ENCODE results near the gene IPO11. TPM values are rescaled to one million over a fixed set of nuclear protein-coding genes. Genes with fewer than 3 reads are reported as not detected.

Gene IPO11
- total and polyA plus RNA-seq, 2 of the 13 experiments (the other 11 are each of a cell fraction or from before 2014, with no cell fraction given): 13.9 to 24.4 TPM

DNA sequence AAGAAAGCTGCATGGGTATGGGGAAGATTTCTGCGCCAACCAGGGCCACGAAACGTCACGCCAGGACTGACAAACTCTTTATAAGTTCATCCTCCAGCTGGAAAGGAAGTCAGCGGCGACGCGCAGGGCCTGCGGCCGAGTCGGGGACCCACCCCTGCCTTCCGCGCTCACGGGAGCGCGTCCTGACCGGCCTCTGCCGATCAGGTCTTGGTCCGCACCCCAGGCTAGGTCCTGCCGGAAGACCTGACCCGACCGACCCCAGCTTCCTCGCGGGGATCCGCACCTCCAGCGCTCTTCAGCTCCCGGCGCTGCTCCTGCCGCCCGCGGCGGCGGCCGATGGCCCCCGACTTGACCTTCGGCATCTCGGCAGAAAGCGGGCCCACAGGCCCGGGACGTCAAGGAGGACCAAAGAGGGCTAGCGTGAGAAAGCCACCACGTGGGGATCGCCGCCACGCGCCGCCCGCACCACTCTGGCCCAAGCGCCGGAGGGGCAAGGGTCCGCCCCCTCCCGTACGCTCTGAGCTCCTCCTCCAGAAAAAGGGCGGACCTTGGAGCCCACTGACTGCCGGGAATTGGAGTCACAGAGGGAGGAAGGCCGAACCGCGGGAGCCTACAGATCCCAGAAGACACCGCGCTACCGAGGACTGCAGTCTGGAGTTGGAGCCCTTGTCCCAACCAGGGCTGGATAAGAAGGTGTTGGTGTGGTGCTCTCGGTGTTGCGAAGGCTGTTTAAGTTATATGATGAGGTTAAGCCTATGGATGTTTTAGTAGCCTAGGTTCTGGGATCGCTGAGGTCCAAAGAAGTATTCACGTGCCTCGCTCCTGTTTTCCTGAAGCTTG lies 8.9 kb upstream of the IPO11 start, which contains the start of gene DIMT1 (continued):
- TF ChIP-seq, protein P1, sequence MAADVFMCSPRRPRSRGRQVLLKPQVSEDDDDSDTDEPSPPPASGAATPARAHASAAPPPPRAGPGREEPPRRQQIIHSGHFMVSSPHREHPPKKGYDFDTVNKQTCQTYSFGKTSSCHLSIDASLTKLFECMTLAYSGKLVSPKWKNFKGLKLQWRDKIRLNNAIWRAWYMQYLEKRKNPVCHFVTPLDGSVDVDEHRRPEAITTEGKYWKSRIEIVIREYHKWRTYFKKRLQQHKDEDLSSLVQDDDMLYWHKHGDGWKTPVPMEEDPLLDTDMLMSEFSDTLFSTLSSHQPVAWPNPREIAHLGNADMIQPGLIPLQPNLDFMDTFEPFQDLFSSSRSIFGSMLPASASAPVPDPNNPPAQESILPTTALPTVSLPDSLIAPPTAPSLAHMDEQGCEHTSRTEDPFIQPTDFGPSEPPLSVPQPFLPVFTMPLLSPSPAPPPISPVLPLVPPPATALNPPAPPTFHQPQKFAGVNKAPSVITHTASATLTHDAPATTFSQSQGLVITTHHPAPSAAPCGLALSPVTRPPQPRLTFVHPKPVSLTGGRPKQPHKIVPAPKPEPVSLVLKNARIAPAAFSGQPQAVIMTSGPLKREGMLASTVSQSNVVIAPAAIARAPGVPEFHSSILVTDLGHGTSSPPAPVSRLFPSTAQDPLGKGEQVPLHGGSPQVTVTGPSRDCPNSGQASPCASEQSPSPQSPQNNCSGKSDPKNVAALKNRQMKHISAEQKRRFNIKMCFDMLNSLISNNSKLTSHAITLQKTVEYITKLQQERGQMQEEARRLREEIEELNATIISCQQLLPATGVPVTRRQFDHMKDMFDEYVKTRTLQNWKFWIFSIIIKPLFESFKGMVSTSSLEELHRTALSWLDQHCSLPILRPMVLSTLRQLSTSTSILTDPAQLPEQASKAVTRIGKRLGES (CRISPR knock-in tag; IDR thresholded peaks at IDR 0.05; ENCODE audit: borderline replicate concordance): no peak
- TF ChIP-seq ISL2 (CRISPR knock-in tag; IDR thresholded peaks at IDR 0.05) (peak; percentile 79), ARHGAP35 (CRISPR knock-in tag; IDR thresholded peaks at IDR 0.05; ENCODE audit: borderline replicate concordance) (peak; percentile 81; the same call in 1 of the 2 replicates), KAT8 (CRISPR knock-in tag; IDR thresholded peaks at IDR 0.05) (peak; percentile 93), STAT5B (CRISPR knock-in tag; IDR thresholded peaks at IDR 0.05) (no peak), PRMT3 (CRISPR knock-in tag; IDR thresholded peaks at IDR 0.05; ENCODE audit: borderline replicate concordance, low read depth) (no peak), KMT2B (CRISPR knock-in tag; IDR thresholded peaks at IDR 0.05) (peak; percentile 89; the same call in 1 of the 2 replicates), ZNF230 (CRISPR knock-in tag; IDR thresholded peaks at IDR 0.05) (peak; percentile 97), MTA3 (CRISPR knock-in tag; IDR thresholded peaks at IDR 0.05) (no peak), ZNF562 (CRISPR knock-in tag; IDR thresholded peaks at IDR 0.05; ENCODE audit: borderline replicate concordance) (no peak)
- TF ChIP-seq, protein P2, sequence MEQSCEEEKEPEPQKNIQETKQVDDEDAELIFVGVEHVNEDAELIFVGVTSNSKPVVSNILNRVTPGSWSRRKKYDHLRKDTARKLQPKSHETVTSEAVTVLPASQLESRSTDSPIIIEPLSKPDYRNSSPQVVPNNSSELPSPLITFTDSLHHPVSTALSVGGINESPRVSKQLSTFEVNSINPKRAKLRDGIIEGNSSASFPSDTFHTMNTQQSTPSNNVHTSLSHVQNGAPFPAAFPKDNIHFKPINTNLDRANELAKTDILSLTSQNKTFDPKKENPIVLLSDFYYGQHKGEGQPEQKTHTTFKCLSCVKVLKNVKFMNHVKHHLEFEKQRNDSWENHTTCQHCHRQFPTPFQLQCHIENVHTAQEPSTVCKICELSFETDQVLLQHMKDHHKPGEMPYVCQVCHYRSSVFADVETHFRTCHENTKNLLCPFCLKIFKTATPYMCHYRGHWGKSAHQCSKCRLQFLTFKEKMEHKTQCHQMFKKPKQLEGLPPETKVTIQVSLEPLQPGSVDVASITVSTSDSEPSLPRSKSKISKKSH (CRISPR knock-in tag; IDR thresholded peaks at IDR 0.05; ENCODE audit: borderline replicate concordance): peak; percentile 87
- TF ChIP-seq, protein P3, sequence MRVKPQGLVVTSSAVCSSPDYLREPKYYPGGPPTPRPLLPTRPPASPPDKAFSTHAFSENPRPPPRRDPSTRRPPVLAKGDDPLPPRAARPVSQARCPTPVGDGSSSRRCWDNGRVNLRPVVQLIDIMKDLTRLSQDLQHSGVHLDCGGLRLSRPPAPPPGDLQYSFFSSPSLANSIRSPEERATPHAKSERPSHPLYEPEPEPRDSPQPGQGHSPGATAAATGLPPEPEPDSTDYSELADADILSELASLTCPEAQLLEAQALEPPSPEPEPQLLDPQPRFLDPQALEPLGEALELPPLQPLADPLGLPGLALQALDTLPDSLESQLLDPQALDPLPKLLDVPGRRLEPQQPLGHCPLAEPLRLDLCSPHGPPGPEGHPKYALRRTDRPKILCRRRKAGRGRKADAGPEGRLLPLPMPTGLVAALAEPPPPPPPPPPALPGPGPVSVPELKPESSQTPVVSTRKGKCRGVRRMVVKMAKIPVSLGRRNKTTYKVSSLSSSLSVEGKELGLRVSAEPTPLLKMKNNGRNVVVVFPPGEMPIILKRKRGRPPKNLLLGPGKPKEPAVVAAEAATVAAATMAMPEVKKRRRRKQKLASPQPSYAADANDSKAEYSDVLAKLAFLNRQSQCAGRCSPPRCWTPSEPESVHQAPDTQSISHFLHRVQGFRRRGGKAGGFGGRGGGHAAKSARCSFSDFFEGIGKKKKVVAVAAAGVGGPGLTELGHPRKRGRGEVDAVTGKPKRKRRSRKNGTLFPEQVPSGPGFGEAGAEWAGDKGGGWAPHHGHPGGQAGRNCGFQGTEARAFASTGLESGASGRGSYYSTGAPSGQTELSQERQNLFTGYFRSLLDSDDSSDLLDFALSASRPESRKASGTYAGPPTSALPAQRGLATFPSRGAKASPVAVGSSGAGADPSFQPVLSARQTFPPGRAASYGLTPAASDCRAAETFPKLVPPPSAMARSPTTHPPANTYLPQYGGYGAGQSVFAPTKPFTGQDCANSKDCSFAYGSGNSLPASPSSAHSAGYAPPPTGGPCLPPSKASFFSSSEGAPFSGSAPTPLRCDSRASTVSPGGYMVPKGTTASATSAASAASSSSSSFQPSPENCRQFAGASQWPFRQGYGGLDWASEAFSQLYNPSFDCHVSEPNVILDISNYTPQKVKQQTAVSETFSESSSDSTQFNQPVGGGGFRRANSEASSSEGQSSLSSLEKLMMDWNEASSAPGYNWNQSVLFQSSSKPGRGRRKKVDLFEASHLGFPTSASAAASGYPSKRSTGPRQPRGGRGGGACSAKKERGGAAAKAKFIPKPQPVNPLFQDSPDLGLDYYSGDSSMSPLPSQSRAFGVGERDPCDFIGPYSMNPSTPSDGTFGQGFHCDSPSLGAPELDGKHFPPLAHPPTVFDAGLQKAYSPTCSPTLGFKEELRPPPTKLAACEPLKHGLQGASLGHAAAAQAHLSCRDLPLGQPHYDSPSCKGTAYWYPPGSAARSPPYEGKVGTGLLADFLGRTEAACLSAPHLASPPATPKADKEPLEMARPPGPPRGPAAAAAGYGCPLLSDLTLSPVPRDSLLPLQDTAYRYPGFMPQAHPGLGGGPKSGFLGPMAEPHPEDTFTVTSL (CRISPR knock-in tag; IDR thresholded peaks at IDR 0.05; ENCODE audit: borderline replicate concordance): peak; percentile 79
- TF ChIP-seq, protein P4, sequence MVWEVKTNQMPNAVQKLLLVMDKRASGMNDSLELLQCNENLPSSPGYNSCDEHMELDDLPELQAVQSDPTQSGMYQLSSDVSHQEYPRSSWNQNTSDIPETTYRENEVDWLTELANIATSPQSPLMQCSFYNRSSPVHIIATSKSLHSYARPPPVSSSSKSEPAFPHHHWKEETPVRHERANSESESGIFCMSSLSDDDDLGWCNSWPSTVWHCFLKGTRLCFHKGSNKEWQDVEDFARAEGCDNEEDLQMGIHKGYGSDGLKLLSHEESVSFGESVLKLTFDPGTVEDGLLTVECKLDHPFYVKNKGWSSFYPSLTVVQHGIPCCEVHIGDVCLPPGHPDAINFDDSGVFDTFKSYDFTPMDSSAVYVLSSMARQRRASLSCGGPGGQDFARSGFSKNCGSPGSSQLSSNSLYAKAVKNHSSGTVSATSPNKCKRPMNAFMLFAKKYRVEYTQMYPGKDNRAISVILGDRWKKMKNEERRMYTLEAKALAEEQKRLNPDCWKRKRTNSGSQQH (CRISPR knock-in tag; IDR thresholded peaks at IDR 0.05; ENCODE audit: low read depth): peak; percentile 84
- TF ChIP-seq, protein P5, sequence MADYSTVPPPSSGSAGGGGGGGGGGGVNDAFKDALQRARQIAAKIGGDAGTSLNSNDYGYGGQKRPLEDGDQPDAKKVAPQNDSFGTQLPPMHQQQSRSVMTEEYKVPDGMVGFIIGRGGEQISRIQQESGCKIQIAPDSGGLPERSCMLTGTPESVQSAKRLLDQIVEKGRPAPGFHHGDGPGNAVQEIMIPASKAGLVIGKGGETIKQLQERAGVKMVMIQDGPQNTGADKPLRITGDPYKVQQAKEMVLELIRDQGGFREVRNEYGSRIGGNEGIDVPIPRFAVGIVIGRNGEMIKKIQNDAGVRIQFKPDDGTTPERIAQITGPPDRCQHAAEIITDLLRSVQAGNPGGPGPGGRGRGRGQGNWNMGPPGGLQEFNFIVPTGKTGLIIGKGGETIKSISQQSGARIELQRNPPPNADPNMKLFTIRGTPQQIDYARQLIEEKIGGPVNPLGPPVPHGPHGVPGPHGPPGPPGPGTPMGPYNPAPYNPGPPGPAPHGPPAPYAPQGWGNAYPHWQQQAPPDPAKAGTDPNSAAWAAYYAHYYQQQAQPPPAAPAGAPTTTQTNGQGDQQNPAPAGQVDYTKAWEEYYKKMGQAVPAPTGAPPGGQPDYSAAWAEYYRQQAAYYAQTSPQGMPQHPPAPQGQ (CRISPR knock-in tag; IDR thresholded peaks at IDR 0.05; ENCODE audit: borderline replicate concordance): no peak

All from HepG2 (cell line).